ENCODE data around the gene PIK3C2B.

PIK3C2B gene

DNA sequence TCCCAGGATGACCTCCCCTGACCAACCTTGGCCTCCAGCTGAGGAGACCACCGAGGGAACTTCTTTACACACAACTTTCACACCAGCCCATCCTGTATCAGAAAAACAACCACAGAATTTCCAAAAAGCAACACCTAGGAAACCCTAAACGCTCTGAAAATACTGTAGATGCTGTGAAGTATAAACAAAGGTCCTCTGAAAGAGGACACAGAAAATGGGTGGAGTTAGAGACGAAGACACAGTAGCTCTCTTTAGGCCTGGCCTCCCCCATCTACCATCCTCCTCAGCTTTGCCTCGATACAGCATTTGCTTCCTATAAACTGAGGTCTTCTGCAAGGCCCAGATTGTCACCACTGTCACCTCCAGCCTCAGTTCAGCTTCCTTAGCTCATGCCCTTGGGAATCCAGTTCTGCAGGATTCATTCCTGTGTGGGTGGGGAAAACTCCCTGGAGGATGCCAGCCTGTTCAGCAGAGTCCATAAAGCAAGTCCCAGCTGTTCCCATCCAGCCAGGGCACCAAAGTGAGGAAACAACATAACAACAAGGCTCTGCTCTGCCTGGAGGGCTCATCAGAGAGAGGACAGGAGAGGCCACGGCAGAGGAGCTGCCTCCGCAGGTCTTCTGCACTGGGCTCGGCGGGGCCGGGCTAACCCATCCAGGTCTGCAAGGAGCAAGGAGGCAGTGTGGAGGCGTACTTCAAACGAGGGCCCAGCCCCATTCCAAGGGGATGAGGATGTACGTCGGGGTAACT, 15.0 kb downstream of the PIK3C2B start:
- no peak for DNase-seq (ENCODE audit: low read depth)

DNA sequence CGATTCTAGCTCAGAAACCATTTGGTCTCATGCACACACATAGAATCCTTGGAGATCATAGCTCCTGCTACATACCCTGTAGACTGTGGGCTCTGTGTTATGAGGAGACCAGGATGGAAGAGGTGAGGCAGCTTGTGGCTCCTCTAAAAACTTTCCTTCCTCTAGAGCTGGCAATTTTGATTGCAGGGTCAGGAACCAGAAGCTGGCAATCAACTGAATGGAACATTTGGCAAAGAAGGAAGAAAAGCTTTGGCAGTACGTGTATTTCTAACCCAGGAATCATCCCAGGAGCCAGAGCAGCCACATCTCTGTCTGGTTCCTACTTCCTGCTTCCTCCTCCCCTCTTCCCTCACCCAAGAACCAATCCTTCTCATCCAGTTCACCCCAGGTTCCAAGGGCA, 15.7 kb downstream of the PIK3C2B start:
- DNase-seq (ENCODE audit: low read depth): no peak

DNA sequence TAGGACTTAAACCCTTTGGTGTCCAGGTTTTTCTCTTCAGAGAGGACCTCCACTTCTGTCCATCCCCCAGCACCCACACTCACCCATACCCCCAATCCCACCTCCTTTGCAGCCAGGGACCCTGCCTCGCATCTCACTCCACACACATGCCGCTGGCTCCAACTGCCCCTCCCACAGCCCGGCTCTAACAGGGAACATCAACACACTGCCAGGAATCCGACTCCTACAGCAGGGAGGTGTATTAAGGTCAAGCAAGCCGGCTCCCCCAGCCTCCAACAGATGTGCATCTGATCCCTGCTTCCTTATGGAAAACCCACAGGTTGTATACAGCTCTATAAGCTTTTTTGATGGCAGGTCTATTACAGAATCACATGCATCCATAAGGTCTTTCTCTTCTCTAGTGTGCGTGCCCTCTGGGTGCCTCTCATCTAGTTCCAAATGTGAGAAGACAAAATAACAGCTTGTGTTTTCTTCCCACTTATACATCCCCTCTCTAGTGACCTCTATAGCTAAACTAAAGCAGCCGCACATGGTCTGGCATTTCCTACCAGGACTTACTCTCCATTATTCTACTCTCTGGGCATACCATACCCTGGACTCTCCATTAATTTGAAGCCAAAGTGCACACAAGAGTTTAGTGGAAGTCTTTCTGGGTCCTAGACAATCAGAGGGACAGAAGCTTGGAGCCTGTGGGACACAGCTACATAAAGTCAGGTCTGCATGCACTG, 16.3 kb downstream of the PIK3C2B start:
- no peak for DNase-seq (ENCODE audit: low read depth)

DNA sequence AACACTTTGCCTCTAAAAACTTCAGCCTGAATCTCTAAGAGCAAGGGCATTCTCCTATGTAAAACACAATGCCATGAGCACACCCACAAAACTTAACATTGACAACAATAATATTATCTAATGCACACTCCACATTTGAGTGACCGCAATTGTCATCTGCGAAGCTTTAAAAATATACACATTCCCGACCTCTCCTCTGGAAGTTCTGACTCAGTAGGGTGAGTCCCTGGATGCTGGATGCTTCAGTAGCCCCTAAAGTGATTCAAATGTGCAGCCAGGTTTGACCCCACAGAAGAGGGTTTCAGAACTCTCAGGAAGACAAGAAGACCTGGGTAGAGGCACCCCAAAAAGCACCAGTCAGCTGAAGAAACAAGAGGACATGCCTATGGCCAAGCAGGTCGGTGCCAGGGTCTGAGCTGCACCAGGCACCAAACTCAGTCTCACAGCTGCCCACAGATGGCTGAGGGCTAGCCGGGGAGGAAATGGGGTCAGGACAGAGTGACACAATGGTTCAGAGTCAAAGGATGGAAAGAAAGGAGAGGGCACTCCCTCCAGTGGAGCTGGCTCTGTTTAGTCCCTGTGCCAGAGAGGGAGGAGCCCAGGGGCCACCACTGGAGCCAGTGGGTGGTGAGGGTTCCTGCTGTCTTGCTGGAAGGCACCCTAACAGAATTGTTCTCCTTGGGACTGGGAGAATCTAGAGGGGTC, 17.4 kb downstream of the PIK3C2B start:
- no peak for DNase-seq (ENCODE audit: low read depth)

DNA sequence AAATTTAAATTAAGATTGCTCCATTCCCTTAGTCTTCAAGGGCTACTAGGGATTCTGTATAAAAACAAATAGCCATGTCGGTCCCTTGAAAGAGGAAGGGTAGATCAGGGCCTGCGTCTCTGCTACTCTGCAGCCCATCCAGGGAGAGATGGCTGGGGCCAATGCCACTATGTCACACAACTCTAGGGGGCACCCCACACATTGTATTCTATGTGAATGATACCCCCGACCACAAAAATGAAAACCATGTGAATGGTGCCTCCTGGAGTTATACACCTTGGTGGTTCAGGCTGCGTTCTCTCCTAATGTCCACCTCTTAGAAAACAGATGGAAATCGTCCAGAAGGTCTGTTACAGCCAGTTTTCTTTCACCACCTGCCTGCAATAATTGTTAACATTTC, 18.0 kb downstream of the PIK3C2B start:
- no peak for DNase-seq (ENCODE audit: low read depth)

DNA sequence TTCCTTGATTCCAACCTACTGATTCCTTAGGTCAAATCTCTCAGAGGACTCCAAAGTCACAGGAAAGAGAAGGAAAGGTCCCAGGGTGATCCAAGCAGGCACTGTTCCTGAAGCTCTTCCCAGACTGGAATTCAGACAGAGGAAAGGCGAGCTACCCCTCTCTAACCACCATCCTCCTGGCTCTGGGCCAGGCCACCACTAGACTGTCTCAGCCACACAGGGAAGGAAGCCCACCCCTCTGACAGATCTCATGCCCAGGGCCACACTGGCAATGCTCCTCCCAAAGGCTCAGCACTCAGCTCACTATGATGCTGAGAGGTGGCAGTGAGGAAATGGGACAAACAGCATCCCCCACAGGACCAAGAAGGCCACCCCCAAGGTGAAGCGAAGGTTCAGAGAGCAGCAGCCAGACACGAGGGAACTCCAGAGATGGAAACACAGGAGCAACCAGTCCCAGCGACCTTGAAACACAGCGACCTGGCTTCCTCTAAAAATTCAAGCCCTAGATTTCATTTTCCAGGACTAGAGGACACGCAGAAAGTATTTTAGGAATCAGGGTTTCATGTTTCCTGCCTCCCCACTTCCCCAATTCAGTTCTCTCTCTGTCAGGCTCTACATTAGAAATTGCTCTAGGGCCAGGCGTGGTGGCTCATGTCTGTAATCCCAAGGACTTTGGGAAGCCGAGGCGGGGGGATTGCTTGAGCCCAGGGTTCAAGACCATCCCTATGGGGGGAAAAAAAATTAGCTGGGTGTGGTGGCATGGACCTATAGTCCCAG, 18.8 kb downstream of the PIK3C2B start:
- DNase-seq (ENCODE audit: low read depth): no peak

DNA sequence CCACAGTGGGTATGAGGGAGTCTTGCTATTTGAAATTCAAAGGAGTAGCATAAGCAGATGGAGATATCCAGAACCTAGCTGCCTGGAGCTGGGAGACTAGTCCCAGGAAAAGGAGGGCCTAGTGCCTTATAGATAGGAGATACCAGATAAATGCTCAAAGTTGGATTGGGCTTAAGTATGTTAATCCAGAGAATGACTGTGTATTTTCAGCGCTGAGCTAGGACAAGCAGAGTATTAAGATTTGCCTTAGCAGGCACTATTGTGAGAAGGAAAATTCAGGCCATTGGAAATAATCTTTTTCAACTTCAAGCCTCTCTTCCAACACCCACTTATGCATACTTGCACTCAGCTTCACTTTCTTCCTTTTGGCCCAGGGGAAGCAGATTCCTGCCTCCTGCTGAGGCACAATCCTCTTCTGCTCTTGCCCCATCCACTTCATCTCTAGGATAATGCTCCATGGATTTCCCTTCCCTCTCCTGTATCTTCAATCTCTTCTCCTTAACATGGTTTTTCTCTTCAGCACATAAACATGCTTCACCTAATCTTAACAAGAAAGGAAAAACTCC, 21.1 kb downstream of the PIK3C2B start:
- DNase-seq (ENCODE audit: low read depth): no peak

DNA sequence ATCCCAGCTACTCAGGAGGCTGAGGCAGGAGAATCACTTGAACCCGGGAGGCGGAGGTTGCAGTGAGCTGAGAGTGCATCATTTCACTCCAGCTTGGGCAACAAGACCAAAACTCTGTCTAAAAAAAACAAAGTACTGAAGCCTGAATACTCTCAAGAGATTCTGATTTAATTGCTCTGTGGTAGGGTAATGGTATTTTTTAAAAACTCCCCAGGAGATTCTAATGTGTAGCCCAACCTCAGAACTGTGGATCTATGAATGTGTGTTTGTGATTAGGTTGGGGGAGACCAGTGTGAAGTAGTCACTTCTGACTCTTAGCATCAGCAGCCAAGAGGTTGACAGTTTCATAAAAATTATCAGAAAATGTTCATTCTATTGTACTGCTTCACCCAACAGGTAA, 21.9 kb downstream of the PIK3C2B start:
- DNase-seq (ENCODE audit: low read depth): no peak

DNA sequence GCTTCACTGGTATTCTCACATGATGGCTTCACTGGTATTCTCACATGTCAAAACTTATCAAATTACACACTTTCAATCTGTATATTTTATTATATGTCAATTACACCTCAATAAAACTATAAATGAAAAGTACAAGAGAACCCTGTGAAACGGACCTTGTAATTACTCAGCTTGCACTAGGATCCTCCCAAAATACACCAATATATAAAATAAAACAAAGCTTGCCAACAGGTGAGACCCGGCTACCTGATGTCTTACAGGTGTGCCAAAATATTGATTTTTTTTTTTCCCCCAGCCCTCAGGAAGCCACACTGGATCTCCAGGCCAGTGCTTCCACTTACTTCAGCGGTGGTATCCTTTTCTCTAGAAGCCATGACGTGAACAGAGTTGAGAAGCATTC, 22.9 kb downstream of the PIK3C2B start:
- no peak for DNase-seq (ENCODE audit: low read depth)

DNA sequence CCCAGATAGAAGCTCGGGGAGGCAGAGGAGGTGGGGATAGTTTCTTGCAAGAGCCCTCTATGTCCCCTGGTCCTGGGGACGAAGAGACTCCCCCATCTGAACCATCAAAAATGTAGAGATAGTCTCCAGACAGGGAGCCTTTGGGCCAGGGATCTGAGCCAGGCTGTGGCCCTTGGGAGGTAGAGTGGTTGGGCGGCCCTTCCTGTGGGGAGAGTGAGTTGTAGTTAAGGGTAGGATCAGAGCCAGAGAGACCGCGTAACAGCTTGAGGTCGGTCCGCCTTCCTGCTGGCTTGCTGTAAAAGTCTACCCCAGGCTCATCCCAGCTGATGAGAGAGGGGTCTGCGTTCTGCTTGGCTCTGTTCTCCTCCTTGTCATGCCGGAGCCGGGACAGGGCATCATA, 25.3 kb downstream of the PIK3C2B start:
- DNase-seq (ENCODE audit: low read depth): no peak

DNA sequence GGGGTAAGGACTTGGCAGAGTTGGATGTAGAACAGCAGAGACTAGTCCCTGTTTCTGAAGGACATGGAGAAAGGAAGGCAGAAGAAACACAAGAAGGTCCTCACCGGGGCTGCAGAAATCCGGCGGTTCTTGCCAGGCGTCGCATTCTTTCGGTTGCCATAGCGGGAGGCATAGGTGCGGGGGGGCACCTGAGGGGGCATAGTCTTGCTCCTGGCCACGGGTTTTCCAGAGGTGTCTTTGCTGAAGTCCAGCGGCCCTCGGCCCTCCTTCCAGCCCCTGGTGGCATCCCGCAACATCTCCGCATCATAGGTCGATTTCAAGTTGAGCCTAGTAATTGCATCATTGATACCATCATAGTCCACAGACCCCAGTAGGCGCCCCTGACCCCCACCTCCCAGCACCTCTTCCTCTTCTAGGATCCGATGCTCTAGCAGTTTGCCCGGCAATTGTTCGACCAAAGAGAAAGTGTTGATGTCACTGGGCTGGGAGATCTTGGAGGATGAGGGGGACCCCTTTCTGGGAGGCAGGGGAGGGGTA, 25.8 kb downstream of the PIK3C2B start:
- DNase-seq (ENCODE audit: low read depth): no peak

DNA sequence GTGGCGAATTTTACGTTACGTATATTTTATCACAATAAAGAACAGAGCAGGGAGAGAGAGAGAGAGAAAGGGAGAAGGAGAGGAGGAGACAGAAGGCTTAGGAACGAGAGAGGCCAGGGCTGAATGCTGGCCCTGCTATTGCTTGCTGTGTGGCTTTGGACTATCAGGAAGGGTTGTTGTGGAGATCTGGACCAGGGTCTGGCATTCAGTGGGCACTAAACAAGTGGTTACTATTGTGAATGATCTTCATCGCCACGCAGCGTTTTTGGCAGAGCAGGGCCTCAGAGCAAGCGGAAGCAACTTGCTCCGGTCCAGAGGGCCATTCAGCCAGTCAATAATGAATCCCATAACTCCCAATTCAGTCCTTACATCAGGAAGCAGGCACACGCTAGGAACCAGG, 26.4 kb downstream of the PIK3C2B start:
- no peak for DNase-seq (ENCODE audit: low read depth)

DNA sequence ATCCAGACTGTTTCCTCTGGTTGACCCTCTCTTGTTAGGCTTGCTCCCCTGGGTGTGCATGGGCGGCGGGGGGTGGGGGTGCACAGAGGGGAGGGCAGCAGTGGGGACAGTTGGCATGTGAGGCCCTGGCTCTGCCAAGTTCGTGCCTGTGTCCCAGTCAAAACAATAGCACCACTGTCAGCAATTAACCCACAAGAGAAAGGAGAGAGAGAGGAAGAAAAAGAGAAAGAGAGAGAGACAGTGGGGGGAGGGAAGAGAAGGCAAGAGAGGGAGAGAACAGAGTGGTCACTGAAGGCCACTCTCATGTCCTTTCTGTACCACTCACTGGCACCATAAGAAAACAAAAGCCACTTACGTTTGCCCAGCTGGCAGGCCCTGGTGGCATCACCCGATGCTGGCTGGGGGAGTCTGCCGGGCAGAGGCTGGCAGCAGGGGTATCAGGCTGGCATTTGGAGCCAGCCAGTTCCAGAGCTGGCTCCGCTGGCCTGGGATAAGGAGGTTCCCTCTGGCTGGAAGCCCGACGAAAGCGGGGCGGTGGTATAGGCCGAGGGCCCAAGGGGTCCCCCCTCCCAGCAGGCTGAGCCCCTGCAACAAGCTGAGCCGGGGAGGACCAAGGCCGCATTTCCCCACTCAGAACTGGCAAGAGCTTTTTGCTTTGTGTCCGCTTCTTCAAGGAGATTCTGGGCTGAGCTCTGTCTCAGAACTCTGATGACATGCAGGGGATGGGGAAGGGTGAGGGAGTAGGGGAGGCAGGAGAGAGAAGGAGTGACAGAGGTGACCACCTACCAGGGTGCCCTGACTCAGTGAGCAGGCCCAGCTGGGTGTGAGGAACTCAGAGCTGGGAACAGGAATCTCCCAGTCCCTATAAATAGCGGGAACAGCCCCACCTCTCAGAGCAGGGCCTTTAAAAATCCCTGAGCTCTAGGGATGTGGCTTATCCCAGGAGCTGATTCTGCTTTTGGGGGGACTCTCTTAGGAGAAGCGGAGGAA, 27.9 kb downstream of the PIK3C2B start:
- DNase-seq (ENCODE audit: low read depth): no peak

DNA sequence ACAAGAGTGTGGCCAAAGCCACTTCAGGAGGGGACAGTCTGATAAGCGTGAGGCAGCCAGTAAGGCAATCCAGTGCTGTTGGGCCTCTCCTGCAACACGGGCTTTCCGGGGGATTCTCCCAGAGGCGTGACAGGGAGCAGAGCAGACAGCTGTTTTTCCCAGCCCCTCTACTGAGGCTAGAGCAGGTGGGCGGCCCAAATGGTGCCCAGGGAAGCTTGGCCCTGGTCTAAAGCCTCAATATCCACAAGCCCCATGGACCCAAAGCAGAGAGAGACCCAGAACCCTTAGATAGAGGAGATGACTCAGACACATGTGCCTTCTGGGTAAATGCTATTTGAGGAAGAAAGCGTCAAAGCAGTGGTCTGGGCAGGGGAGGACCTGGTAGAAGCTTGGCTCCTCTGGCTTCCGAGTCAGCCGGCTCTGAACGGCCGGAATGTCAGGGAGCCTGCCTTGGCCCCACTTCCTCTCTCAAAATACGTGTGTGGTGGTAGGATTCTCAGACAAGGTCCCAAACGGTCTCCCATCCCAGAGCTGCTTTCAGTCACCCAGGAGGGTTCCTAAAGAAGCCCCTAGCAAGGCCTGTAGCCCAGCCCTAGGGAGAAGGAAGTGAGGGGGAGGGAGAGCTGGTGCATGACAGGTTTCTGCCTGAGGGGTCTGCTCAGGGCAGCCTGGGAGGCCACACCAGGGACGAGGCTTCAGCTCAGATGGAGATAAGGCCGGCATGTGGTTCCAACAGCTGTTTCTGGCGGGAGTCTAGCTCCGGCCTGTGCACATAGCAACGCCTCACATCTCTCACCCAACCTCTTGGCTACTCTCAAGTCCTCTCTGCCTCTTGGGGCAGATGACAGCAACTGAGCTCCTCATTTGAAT, 28.8 kb downstream of the PIK3C2B start:
- DNase-seq (ENCODE audit: low read depth): no peak

DNA sequence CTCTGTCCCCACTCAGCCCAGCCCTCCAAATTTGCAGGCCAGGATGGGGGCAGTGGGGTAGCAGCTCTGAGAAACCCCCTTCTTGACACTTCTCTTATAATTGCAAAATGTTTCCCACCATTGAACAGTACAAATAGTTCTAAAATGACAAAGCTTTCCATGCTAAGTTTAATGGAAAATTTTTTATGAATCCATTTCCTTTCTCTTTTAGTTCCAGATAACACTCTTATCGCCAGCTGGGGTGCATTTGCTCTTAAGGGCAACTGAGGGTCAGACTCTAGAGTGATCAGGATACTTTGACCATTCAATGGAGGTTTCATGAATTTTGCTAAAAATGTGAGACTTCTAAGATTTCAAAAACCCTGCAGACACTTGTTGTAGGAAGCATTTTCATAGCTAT, 29.9 kb downstream of the PIK3C2B start:
- DNase-seq (ENCODE audit: low read depth): no peak

DNA sequence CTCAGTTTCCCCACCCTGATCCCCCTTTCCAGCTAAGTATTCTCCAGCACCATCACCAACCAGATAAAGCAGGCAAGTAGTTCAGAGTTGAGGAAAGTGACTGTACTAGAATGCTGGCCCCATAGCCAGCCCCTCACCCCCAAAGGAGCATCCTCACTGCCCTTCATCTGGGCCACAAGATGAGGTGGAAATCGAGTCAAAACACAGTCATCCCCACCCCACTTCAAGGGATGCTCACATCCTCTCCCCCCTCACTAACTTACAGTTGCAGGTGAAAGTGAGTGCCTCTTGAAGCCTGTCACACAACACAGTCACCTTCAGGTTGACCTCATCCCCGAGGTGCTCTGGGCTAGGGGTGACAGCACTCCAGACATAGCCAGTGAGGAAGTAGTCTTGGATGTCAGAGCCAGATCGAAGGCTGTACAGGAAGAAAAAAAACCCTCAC, 30.4 kb downstream of the PIK3C2B start:
- DNase-seq (ENCODE audit: low read depth): no peak

DNA sequence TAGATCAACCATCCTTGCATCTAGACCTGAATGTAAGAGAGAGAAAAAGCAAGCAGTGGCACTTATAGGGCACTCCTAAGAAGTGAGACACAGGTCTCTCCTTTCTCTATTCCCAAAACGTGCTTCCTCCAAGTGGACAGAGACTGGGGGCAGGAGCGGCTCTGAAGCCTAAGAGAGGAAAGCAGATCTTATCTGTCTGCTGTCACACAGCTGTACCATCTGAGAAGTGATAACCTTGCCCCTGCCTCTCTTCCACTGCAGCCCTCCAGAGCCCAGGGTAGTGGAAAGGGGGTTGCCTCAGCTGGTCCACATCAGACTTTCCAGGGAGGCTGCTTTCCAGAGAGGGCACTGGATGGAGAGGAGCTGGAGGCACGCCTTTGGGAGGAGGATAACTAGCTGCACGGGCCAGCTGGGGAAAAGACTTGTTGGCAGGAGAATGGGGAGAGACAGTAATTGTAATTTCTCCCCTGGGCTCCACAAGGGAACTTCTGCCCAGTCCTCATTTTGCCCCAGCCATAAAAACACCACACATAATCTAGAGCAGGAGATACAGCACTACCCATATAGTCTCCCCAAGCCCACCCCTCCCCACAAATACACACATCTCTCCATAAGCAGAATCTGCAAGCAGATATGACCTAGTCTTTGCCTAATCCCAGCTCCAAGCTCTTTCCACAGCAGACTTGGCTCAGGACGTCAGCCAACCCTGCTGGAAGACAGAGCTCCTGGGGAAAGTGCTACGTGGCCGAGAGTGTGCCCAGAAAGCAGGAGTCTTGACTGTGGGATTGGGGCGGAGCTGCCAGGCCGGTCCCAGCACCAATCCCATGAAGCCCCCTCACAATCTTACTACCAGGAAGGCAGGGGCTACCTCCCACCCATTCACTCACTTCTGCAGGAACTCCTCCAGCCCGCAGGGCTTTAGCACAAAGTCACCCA, 31.2 kb downstream of the PIK3C2B start:
- no peak for DNase-seq (ENCODE audit: low read depth)

DNA sequence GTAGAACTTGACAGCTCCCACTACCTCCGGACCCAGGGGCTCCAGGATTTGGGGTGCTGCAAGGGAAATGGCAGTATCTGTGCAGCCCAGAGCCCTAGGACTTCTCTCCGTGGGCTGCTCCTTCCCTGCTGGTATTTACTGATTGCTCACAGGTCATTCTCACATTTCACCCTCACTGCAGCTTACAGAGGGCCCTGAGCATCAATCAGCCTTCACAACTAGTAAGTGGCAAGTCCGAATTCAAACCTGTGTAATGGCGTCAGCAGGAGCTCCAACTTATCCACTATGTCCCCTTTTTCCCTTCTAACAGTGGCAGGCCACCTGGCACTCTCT, 32.4 kb downstream of the PIK3C2B start:
- DNase-seq (ENCODE audit: low read depth): no peak
